KG1 (cell line): ENCODE results near the gene B4GALNT4.
"Not testable (repeated sequence)": the region's sequence is repeated elsewhere in the genome, so short reads cannot be mapped to it uniquely, and the experiment has no call there.

Experiments used
- DNase-seq: peaks from one replicate; lab custom pipeline; 2025; lab: John Stamatoyannopoulos, UW

The B4GALNT4 gene

GRCh38 chr11:369336-370018 lies at the start of gene B4GALNT4:
TSS of gene B4GALNT4 (plus strand) at chr11:369499. CDS start at chr11:369804, 305 bp downstream.
- no peak for DNase-seq

- not testable (repeated sequence) for DNase-seq
These were observed 49.4 kb upstream of the B4GALNT4 start for GRCh38 chr11:319888-320273.

GRCh38 chr11:324156-324555 lies 45.1 kb upstream of the B4GALNT4 start:
- no peak for DNase-seq

- DNase-seq: not testable (repeated sequence)
These were observed 44.4 kb upstream of the B4GALNT4 start for GRCh38 chr11:324593-325517.

- DNase-seq: no peak
These were observed 43.3 kb upstream of the B4GALNT4 start for GRCh38 chr11:325796-326591.

- DNase-seq: no peak
These were observed 42.8 kb upstream of the B4GALNT4 start for GRCh38 chr11:326592-326841.

GRCh38 chr11:326842-327580 lies 42.3 kb upstream of the B4GALNT4 start:
- no peak for DNase-seq

- DNase-seq: no peak
These were observed 41.7 kb upstream of the B4GALNT4 start for GRCh38 chr11:327581-327923.

GRCh38 chr11:328012-328411 lies 41.3 kb upstream of the B4GALNT4 start:
- no peak for DNase-seq

- DNase-seq: not testable (repeated sequence)
These were observed 40.7 kb upstream of the B4GALNT4 start for GRCh38 chr11:328516-329100.

- no peak for DNase-seq
These were observed 39.4 kb upstream of the B4GALNT4 start for GRCh38 chr11:329886-330253.

GRCh38 chr11:330307-330693 lies 39.0 kb upstream of the B4GALNT4 start:
- no peak for DNase-seq

GRCh38 chr11:330694-331357 lies 38.5 kb upstream of the B4GALNT4 start:
- no peak for DNase-seq

GRCh38 chr11:331358-332060 lies 37.8 kb upstream of the B4GALNT4 start:
- DNase-seq: no peak

- no peak for DNase-seq
These were observed 36.4 kb upstream of the B4GALNT4 start for GRCh38 chr11:332651-333480.

GRCh38 chr11:333616-334263 lies 35.6 kb upstream of the B4GALNT4 start:
- not testable (repeated sequence) for DNase-seq

GRCh38 chr11:334264-334994 lies 34.9 kb upstream of the B4GALNT4 start:
- DNase-seq: no peak
